Neural cell (in vitro differentiated cells): ENCODE measurements around the gene EEF1A2. TPM values are rescaled to one million over a fixed set of nuclear protein-coding genes. Genes with fewer than 3 reads are reported as not detected.

Experiments used
- H2AFZ ChIP-seq: fragments of 200-600, 300-800 bp; sonication (generic), shearing (Covaris generic); 2 replicates; pipeline ENCODE4 v1.6.0; 2014; ENCODE audit warnings: low read depth, mild to moderate bottlenecking, antibody characterized with exemption, low read length, moderate library complexity
- H3F3A ChIP-seq: fragments of 200-600 bp; shearing (Covaris generic); 2 replicates; pipeline ENCODE4 v1.6.1; 2016; ENCODE audit warnings: mild to moderate bottlenecking, moderate library complexity, mixed read lengths, antibody characterized with exemption, low read length; ENCODE audit not compliant: insufficient read depth, poor library complexity, severe bottlenecking
- H3K27ac ChIP-seq: fragments of 200-600, 300-800 bp; sonication (generic), shearing (Covaris generic); 2 replicates; pipeline ENCODE4 v1.5.1; 2014; ENCODE audit warnings: mild to moderate bottlenecking, low read length, moderate library complexity
- H3K27me3 ChIP-seq: fragments of 300-800, 200-600 bp; sonication (generic), shearing (Covaris generic); 2 replicates; pipeline ENCODE4 v1.6.0; 2014; ENCODE audit warnings: mild to moderate bottlenecking, low read depth, low read length, moderate library complexity; ENCODE audit not compliant: insufficient read depth
- H3K36me3 ChIP-seq: fragments of 300-800, 200-600 bp; sonication (generic), shearing (Covaris generic); 2 replicates; pipeline ENCODE4 v1.5.1; 2014; ENCODE audit warnings: mild to moderate bottlenecking, antibody characterized with exemption, low read length, moderate library complexity; ENCODE audit not compliant: insufficient read depth
- H3K4me2 ChIP-seq: fragments of 300-800, 200-600 bp; sonication (generic), shearing (Covaris generic); 2 replicates; pipeline ENCODE4 v1.6.0; 2014; ENCODE audit warnings: mild to moderate bottlenecking, low read length
- H3K4me3 ChIP-seq: fragments of 300-800, 200-600 bp; sonication (generic), shearing (Covaris generic); 2 replicates; pipeline ENCODE4 v1.5.1; 2014; ENCODE audit warnings: mild to moderate bottlenecking, low read length, moderate library complexity
- H3K79me2 ChIP-seq: fragments of 200-600 bp; shearing (Covaris generic); replicated peaks from 2 replicates; pipeline ENCODE4 v1.6.0; 2014; ENCODE audit warnings: mild to moderate bottlenecking, low read length, moderate library complexity; ENCODE audit not compliant: insufficient read depth
- H3K9ac ChIP-seq: fragments of 300-800, 200-600 bp; sonication (generic), shearing (Covaris generic); 2 replicates; pipeline ENCODE4 v1.6.1; 2016; ENCODE audit warnings: mild to moderate bottlenecking, low read length, mixed read lengths
- H3K9me2 ChIP-seq: fragments of 200-600 bp; shearing (Covaris generic); 2 replicates; pipeline ENCODE4 v1.6.1; 2016; ENCODE audit warnings: mild to moderate bottlenecking, low read length, mixed read lengths; ENCODE audit not compliant: insufficient read depth
- H3K9me3 ChIP-seq: fragments of 200-600, 300-800 bp; sonication (generic), shearing (Covaris generic); 2 replicates; pipeline ENCODE4 v1.6.1; 2016; ENCODE audit warnings: mild to moderate bottlenecking, mixed run types, low read length, moderate library complexity, mixed read lengths
- H4K20me1 ChIP-seq: fragments of 200-600 bp; shearing (Covaris generic); 2 replicates; pipeline ENCODE4 v1.6.1; 2016; ENCODE audit warnings: mild to moderate bottlenecking, mixed run types; ENCODE audit not compliant: insufficient read depth
- CTCF ChIP-seq: fragments of 450-650 bp; IDR thresholded peaks from 2 replicates; pipeline ENCODE4 v1.5.1; 2014; ENCODE audit warnings: antibody characterized with exemption, mild to moderate bottlenecking, moderate library complexity; ENCODE audit not compliant: poor library complexity, severe bottlenecking
- EP300 ChIP-seq: fragments of 450-650 bp; conservative IDR thresholded peaks from 2 replicates; pipeline ENCODE4 v1.6.1; 2014; ENCODE audit warnings: antibody characterized with exemption, mild to moderate bottlenecking, moderate library complexity; ENCODE audit not compliant: poor library complexity, severe bottlenecking
- EZH2 ChIP-seq: fragments of 200-600, 300-800 bp; shearing (Covaris generic), sonication (generic); IDR thresholded peaks from 2 replicates; pipeline ENCODE4 v1.6.1; 2014; ENCODE audit warnings: antibody characterized with exemption, low read length, borderline replicate concordance, mild to moderate bottlenecking; ENCODE audit not compliant: insufficient read depth, poor library complexity, severe bottlenecking
- MXI1 ChIP-seq: fragments of 450-650 bp; conservative IDR thresholded peaks from 2 replicates; pipeline ENCODE4 v1.6.1; 2014; ENCODE audit warnings: antibody characterized with exemption, mild to moderate bottlenecking; ENCODE audit not compliant: poor library complexity, severe bottlenecking
- POLR2AphosphoS5 ChIP-seq: IDR thresholded peaks from 2 replicates; pipeline ENCODE4 v1.6.1; 2012
- RAD21 ChIP-seq: fragments of 450-650 bp; conservative IDR thresholded peaks from 2 replicates; pipeline ENCODE4 v1.6.1; 2014; ENCODE audit warnings: antibody characterized with exemption, mild to moderate bottlenecking, moderate library complexity
- REST ChIP-seq: IDR thresholded peaks from 2 replicates; pipeline ENCODE4 v1.6.1; 2012; ENCODE audit warnings: borderline replicate concordance
- SMC3 ChIP-seq: fragments of 450-650 bp; conservative IDR thresholded peaks from 2 replicates; pipeline ENCODE4 v1.6.1; 2014; ENCODE audit warnings: antibody characterized with exemption, mild to moderate bottlenecking, moderate library complexity; ENCODE audit not compliant: poor library complexity
- TAF1 ChIP-seq: IDR thresholded peaks from 2 replicates; pipeline ENCODE4 v1.6.1; 2012; ENCODE audit warnings: low read depth
- polyA plus RNA-seq: library from polyadenylated mRNA; depleted of rRNA; stranded (reverse); fragments of >200 nt; gene quantifications from 2 replicates; pipeline ENCODE4 v1.2.3, GENCODE V29; 2014

The EEF1A2 gene
- polyA plus RNA-seq, 1 donor from 2014 or later, result 208 TPM

GRCh38 chr20:63530788-63531160 lies 31.9 kb upstream of the EEF1A2 start:
- no peaks in the 10 kb centered on the region for H3K9me3 ChIP-seq
- H2AFZ ChIP-seq, result no peak overlapping the region
- TF ChIP-seq RAD21, result no peak
- no peaks in the 10 kb centered on the region for H3K79me2 ChIP-seq
- no peaks in the 10 kb centered on the region for H3F3A ChIP-seq
- no peak overlapping the region for H3K9ac ChIP-seq
- H3K27ac ChIP-seq, result no peak overlapping the region
- H3K4me3 ChIP-seq, result no peak overlapping the region
- no peaks in the 10 kb centered on the region for H3K9me2 ChIP-seq
- H3K36me3 ChIP-seq, result no peaks in the 10 kb centered on the region
- H3K4me2 ChIP-seq, result no peak overlapping the region
- no peaks in the 10 kb centered on the region for H3K27me3 ChIP-seq
- no peaks in the 10 kb centered on the region for H4K20me1 ChIP-seq

GRCh38 chr20:63529861-63530787 lies 31.2 kb upstream of the EEF1A2 start:
- H3K36me3 ChIP-seq, result no peaks in the 10 kb centered on the region

More at GRCh38 chr20:63529861-63530787, 31.2 kb upstream of the EEF1A2 start:
- H3K27ac ChIP-seq, result no peak overlapping the region
- no peaks in the 10 kb centered on the region for H3K9me3 ChIP-seq
- no peaks in the 10 kb centered on the region for H3K79me2 ChIP-seq
- H3K9me2 ChIP-seq, result no peaks in the 10 kb centered on the region
- no peak overlapping the region for H3K4me3 ChIP-seq
- H3F3A ChIP-seq, result no peaks in the 10 kb centered on the region
- no peak overlapping the region for H2AFZ ChIP-seq
- no peaks in the 10 kb centered on the region for H4K20me1 ChIP-seq
- H3K27me3 ChIP-seq, result no peaks in the 10 kb centered on the region
- H3K4me2 ChIP-seq, result no peak overlapping the region
- TF ChIP-seq TAF1 (no peak), REST (no peak), MXI1 (no peak), EZH2 (no peak), POLR2AphosphoS5 (no peak), CTCF (no peak), SMC3 (no peak), EP300 (no peak), RAD21 (no peak)
- H3K9ac ChIP-seq, result no peak overlapping the region
